Body of pancreas (tissue), 4 donors: ENCODE data around the gene SLCO3A1. TPM values are rescaled to one million over a fixed set of nuclear protein-coding genes. Genes with fewer than 3 reads are reported as not detected.

ENCODE experiments used
- ATAC-seq: fragments of 150-250 bp; one replicate; pipeline ENCODE4 v1.9.1; 2016
- DNase-seq, 4 donors: peaks; one replicate each; pipeline ENCODE4 v3.0.0-alpha.2; 2019
- H3K27ac ChIP-seq, 4 donors: fragments of 200-600 bp; sonication (generic); 1 replicate in 3 of 4; 2 replicates in 1 of 4; pipeline versions ENCODE4 v1.5.1 to v1.6.1; 2016 to 2019; ENCODE audit warnings: mild to moderate bottlenecking in 1 of 4, mixed read lengths in 1 of 4, moderate library complexity in 1 of 4
- H3K27me3 ChIP-seq, 2 donors: fragments of 200-600 bp; sonication (generic); one replicate each; pipeline ENCODE4 v1.6.0; 2016; ENCODE audit warnings: mild to moderate bottlenecking in 1 of 2
- H3K36me3 ChIP-seq, 2 donors: fragments of 200-600 bp; sonication (generic); replicated peaks in 1 of 2; 2 replicates each; pipeline ENCODE4 v1.5.1; 2016; ENCODE audit warnings: low read depth in 2 of 2; ENCODE audit not compliant: insufficient read depth in 1 of 2
- H3K4me1 ChIP-seq: fragments of 200-600 bp; sonication (generic); one replicate; pipeline ENCODE4 v1.6.0; 2016
- H3K4me3 ChIP-seq, 2 donors: fragments of 200-600 bp; sonication (generic); 1 replicate in 1 of 2; 2 replicates in 1 of 2; pipeline ENCODE4 v1.5.1; 2016 to 2019
- H3K9me3 ChIP-seq, 3 donors: fragments of 200-600 bp; sonication (generic); 1 replicate in 2 of 3; 2 replicates in 1 of 3; pipeline ENCODE4 v1.5.1; 2016
- CTCF ChIP-seq, 7 experiments: fragments of 450-650 bp in 4 of 7; fragments of 200-600 bp in 3 of 7; sonication (generic) in 3 of 7; IDR thresholded peaks; one replicate each; pipeline ENCODE4 v1.5.1; 2016 to 2019; ENCODE audit warnings: antibody characterized with exemption in 7 of 7
- POLR2A ChIP-seq, 3 donors: fragments of 450-650 bp; IDR thresholded peaks; one replicate each; pipeline ENCODE4 v1.6.1; 2016; ENCODE audit warnings: antibody characterized with exemption in 3 of 3, mild to moderate bottlenecking in 2 of 3
- WGBS, 2 donors: methylation state at CpG; one replicate each; pipeline ENCODE4 v1.1.5; 2017; 5-methylcytosine and 5-hydroxymethylcytosine counted together
- intact Hi-C: fragments of 100-400 bp; cut with DNase I; formaldehyde crosslinking; loops from one replicate; pipeline ENCODE4 v1.15.1; 2023
- total RNA-seq, 2 donors: library from RNA; depleted of rRNA; stranded (reverse); fragments of >200 nt; gene quantifications; one replicate each; pipeline ENCODE4 v1.1.0, GENCODE V29; 2016

SLCO3A1 gene
- total RNA-seq, 2 donors from 2014 or later = 5.7 to 12.9 TPM

- WGBS, 2 donors = 61 to 65% methylated on average over 3 of the region's 3 CpGs
- TF ChIP-seq CTCF (IDR thresholded peaks at IDR 0.05) = no peak
- no peak for TF ChIP-seq POLR2A (IDR thresholded peaks at IDR 0.05)
- no peaks in the 10 kb centered on the region for H3K4me1 ChIP-seq
- no peaks in the 10 kb centered on the region for H3K9me3 ChIP-seq
- H3K4me3 ChIP-seq = no peak overlapping the region
- no peak for DNase-seq
- H3K27me3 ChIP-seq = no peaks in the 10 kb centered on the region
- intact Hi-C loops = no loop called here
- no peak for ATAC-seq
- H3K27ac ChIP-seq = no peak overlapping the region
- H3K36me3 ChIP-seq = no peaks in the 10 kb centered on the region
Measured at GRCh38 chr15:91841861-91842260, 11.6 kb upstream of the SLCO3A1 start.

- no peak for TF ChIP-seq CTCF (IDR thresholded peaks at IDR 0.05)
- TF ChIP-seq POLR2A (IDR thresholded peaks at IDR 0.05) = no peak
- H3K4me1 ChIP-seq = no peaks in the 10 kb centered on the region
- H3K27ac ChIP-seq = no peak overlapping the region
- no peaks in the 10 kb centered on the region for H3K9me3 ChIP-seq
- H3K4me3 ChIP-seq = no peak overlapping the region
- H3K27me3 ChIP-seq = no peaks in the 10 kb centered on the region
- DNase-seq (no peak), ATAC-seq (no peak)
- intact Hi-C loops = no loop called here
- no peaks in the 10 kb centered on the region for H3K36me3 ChIP-seq
- WGBS, 2 donors = 83% methylated on average over 3 of the region's 3 CpGs
Measured at GRCh38 chr15:91844341-91844740, 9.2 kb upstream of the SLCO3A1 start.

DNA sequence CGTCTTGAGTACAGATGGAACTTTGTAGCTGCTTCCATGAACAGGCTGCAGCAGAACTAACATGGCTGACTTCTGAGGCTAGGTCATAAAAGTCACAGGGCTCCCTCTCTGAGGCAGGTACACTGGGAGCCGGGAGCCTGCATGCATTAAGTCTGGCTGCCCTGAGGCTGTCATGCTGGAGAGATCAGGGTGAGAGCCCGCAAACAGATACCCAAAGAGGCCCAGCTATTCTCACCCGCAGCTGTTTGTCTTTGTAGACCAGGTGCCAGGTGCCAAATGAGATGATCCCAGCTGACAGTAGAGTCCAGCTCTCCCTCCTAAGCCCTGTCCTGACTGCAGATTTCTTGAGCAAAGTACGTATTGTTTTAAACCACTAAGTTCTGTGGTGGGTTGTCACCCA lies 8.6 kb upstream of the SLCO3A1 start:
- intact Hi-C loops = no loop called here
- H3K4me1 ChIP-seq = no peaks in the 10 kb centered on the region
- H3K4me3 ChIP-seq = no peak overlapping the region
- no peak for TF ChIP-seq POLR2A (IDR thresholded peaks at IDR 0.05)
- TF ChIP-seq CTCF (IDR thresholded peaks at IDR 0.05) = no peak
- H3K9me3 ChIP-seq = no peaks in the 10 kb centered on the region
- no peak for ATAC-seq
- DNase-seq = no peak
- 55% methylated on average over 5 of the region's 5 CpGs for WGBS, 2 donors
- H3K27ac ChIP-seq = no peak overlapping the region
- H3K27me3 ChIP-seq = no peaks in the 10 kb centered on the region
- no peaks in the 10 kb centered on the region for H3K36me3 ChIP-seq

GRCh38 chr15:91845720-91846119 lies 7.8 kb upstream of the SLCO3A1 start:
- DNase-seq (no peak), ATAC-seq (no peak)
- H3K4me3 ChIP-seq = no peak overlapping the region
- TF ChIP-seq POLR2A (IDR thresholded peaks at IDR 0.05) (no peak), CTCF (IDR thresholded peaks at IDR 0.05) (no peak)
- intact Hi-C loops = no loop called here
- H3K9me3 ChIP-seq = no peaks in the 10 kb centered on the region
- H3K4me1 ChIP-seq = no peaks in the 10 kb centered on the region
- H3K27ac ChIP-seq = no peak overlapping the region
- no peaks in the 10 kb centered on the region for H3K27me3 ChIP-seq
- WGBS, 2 donors = 29 to 33% methylated on average over 6 of the region's 6 CpGs
- no peaks in the 10 kb centered on the region for H3K36me3 ChIP-seq

GRCh38 chr15:91849180-91849579 lies 4.3 kb upstream of the SLCO3A1 start:
- intact Hi-C loops = no loop called here
- 37 to 53% methylated on average over 3 of the region's 3 CpGs for WGBS, 2 donors
- no peaks in the 10 kb centered on the region for H3K9me3 ChIP-seq
- H3K4me1 ChIP-seq = peaks cover 19% of the 10 kb centered on the region
- H3K27me3 ChIP-seq = no peaks in the 10 kb centered on the region
- H3K36me3 ChIP-seq = no peaks in the 10 kb centered on the region
- TF ChIP-seq CTCF (IDR thresholded peaks at IDR 0.05) = no peak
- no peak for TF ChIP-seq POLR2A (IDR thresholded peaks at IDR 0.05)
- no peak overlapping the region for H3K27ac ChIP-seq
- ATAC-seq (no peak), DNase-seq (no peak)
- H3K4me3 ChIP-seq = no peak overlapping the region
